Measurements from ENCODE around the gene THRA.

DNA sequence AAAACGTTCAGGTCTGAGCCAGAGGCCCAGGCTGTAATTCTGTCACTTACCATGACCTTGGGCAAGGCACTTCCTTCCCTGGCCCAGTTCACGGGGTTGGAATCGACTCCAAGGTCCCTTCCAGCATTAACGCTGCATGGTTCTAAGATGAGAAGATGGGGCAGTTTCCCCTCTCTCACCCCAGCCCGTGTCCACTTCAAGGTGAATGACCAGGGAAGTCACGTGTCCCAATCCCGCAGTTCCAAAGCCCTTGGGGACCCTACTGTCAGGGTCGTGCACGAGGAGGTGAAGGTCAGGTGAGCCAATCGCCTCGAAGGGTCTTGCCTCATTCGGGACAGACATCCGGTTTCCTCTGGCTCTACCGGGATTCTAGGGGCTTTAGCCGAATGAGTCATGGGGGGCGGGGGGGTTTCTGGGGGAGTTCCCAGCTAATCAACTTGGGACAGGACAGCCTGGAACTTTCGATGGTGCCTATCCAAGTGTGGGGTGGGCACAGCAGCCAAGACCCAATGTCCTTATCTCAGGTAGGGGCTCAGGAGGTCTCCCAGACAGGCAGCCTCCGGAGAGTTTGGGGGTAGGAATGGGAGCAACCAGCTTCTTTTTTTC, 48.3 kb upstream of the THRA start:
- TF ChIP-seq, protein P1, sequence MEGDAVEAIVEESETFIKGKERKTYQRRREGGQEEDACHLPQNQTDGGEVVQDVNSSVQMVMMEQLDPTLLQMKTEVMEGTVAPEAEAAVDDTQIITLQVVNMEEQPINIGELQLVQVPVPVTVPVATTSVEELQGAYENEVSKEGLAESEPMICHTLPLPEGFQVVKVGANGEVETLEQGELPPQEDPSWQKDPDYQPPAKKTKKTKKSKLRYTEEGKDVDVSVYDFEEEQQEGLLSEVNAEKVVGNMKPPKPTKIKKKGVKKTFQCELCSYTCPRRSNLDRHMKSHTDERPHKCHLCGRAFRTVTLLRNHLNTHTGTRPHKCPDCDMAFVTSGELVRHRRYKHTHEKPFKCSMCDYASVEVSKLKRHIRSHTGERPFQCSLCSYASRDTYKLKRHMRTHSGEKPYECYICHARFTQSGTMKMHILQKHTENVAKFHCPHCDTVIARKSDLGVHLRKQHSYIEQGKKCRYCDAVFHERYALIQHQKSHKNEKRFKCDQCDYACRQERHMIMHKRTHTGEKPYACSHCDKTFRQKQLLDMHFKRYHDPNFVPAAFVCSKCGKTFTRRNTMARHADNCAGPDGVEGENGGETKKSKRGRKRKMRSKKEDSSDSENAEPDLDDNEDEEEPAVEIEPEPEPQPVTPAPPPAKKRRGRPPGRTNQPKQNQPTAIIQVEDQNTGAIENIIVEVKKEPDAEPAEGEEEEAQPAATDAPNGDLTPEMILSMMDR (conservative IDR thresholded peaks at IDR 0.05; ENCODE audit: low read depth, low read length): no peak
- no peak for TF ChIP-seq EZH2 (IDR thresholded peaks at IDR 0.05; ENCODE audit: borderline replicate concordance, low read depth, low read length, poor library complexity, severe bottlenecking)
